Endothelial cell of umbilical vein (primary cell): ENCODE results near the gene PRKG1. TPM values are rescaled to one million over a fixed set of nuclear protein-coding genes. Genes with fewer than 3 reads are reported as not detected.

Source experiments
- BruUV-seq: library from RNA; stranded (reverse); fragments of 400-500 nt; replicated peaks from 2 replicates; lab custom pipeline; 2021; lab: Mats Ljungman, UMichigan
- CTCF ChIA-PET: fragments of 300-600, 350-600 bp; sonication (Branson Sonifier 250); formaldehyde crosslinking; loops from one replicate; lab custom pipeline; 2021; ENCODE audit warnings: antibody characterized with exemption, inconsistent platforms; lab: Charles Lee
- POLR2A ChIA-PET: fragments of 300-600, 350-600 bp; sonication (Branson Sonifier 250); formaldehyde crosslinking; loops from one replicate; lab custom pipeline; 2021; ENCODE audit warnings: antibody characterized with exemption, inconsistent platforms; lab: Charles Lee
- DNase-seq: peaks from one replicate; pipeline ENCODE4 v3.0.0-alpha.2; 2011; ENCODE audit warnings: low read depth, low spot score
- FAIRE-seq: peaks from 2 replicates; lab custom pipeline; 2011; peaks lifted over from hg19 to GRCh38; lab: Jason Lieb, UNC
- H2AFZ ChIP-seq: 2 replicates; pipeline ENCODE4 v1.6.0; 2012; ENCODE audit warnings: low read depth, low read length, control low read depth, inconsistent platforms
- H3K27ac ChIP-seq: 2 replicates; pipeline ENCODE4 v1.5.1; 2011; ENCODE audit warnings: low read depth, mild to moderate bottlenecking, control low read depth, low read length, moderate library complexity; ENCODE audit not compliant: insufficient read depth
- H3K27me3 ChIP-seq, 2 experiments: 2 replicates each; pipeline versions ENCODE4 v1.6.0 to v1.6.1; 2011; ENCODE audit warnings: low read length in 2 of 2, mixed read lengths in 1 of 2; ENCODE audit not compliant: control insufficient read depth in 2 of 2, insufficient read depth in 2 of 2
- H3K36me3 ChIP-seq, 2 experiments: 2 replicates in 1 of 2; 3 replicates in 1 of 2; pipeline ENCODE4 v1.5.1; 2011; ENCODE audit warnings: low read length in 2 of 2, mild to moderate bottlenecking in 1 of 2, moderate library complexity in 1 of 2; ENCODE audit not compliant: control insufficient read depth in 2 of 2, insufficient read depth in 2 of 2; ENCODE audit errors: extremely low read depth in 1 of 2
- H3K4me1 ChIP-seq: 3 replicates; pipeline ENCODE4 v1.5.1; 2011; ENCODE audit warnings: mild to moderate bottlenecking, low read length; ENCODE audit not compliant: control insufficient read depth, insufficient read depth; ENCODE audit errors: extremely low read depth
- H3K4me2 ChIP-seq: 2 replicates; pipeline ENCODE4 v1.6.1; 2011; ENCODE audit warnings: low read length, control low read depth, mixed read lengths; ENCODE audit not compliant: insufficient read depth
- H3K4me3 ChIP-seq, 3 experiments: fragments of 200-600 bp in 1 of 3; sonication (generic), shearing (Covaris generic) in 1 of 3; replicated peaks in 1 of 3; 2 replicates each; pipeline ENCODE4 v1.5.1; 2011 to 2016; ENCODE audit warnings: control low read depth in 3 of 3, low read length in 3 of 3, mild to moderate bottlenecking in 2 of 3, inconsistent platforms in 1 of 3, low read depth in 1 of 3, moderate library complexity in 1 of 3; ENCODE audit not compliant: insufficient read depth in 1 of 3
- H3K79me2 ChIP-seq: 2 replicates; pipeline ENCODE4 v1.6.0; 2012; ENCODE audit warnings: low read length, inconsistent platforms; ENCODE audit not compliant: control insufficient read depth, insufficient read depth
- H3K9ac ChIP-seq: replicated peaks from 2 replicates; pipeline ENCODE3; 2011; ENCODE audit warnings: low read length, control low read depth; ENCODE audit not compliant: insufficient read depth; ENCODE audit errors: extremely low read depth
- H3K9me1 ChIP-seq: replicated peaks from 3 replicates; pipeline ENCODE4 v1.6.0; 2011; ENCODE audit warnings: mild to moderate bottlenecking, low read length; ENCODE audit not compliant: control insufficient read depth, insufficient read depth; ENCODE audit errors: extremely low read depth
- H3K9me3 ChIP-seq: replicated peaks from 2 replicates; pipeline ENCODE4 v1.5.1; 2012; ENCODE audit warnings: low read length, inconsistent platforms; ENCODE audit not compliant: control insufficient read depth, insufficient read depth
- H4K20me1 ChIP-seq: replicated peaks from 2 replicates; pipeline ENCODE3; 2011; ENCODE audit warnings: mild to moderate bottlenecking, low read length; ENCODE audit not compliant: control insufficient read depth, insufficient read depth; ENCODE audit errors: extremely low read depth
- CTCF ChIP-seq, 2 donors: IDR thresholded peaks; 1 replicate in 1 of 2; 2 replicates in 1 of 2; pipeline ENCODE4 v1.5.1; 2011; ENCODE audit warnings: low read length in 2 of 2, mild to moderate bottlenecking in 2 of 2, moderate library complexity in 2 of 2, control low read depth in 1 of 2, inconsistent platforms in 1 of 2, low read depth in 1 of 2; ENCODE audit not compliant: insufficient read depth in 1 of 2; ENCODE audit errors: extremely low read depth in 1 of 2
- EZH2 ChIP-seq: IDR thresholded peaks from 2 replicates; pipeline ENCODE4 v1.6.1; 2012; ENCODE audit warnings: borderline replicate concordance, low read depth, mild to moderate bottlenecking, moderate library complexity, low read length, inconsistent platforms; ENCODE audit not compliant: severe bottlenecking
- FOS ChIP-seq: IDR thresholded peaks from 2 replicates; pipeline ENCODE4 v1.6.1; 2011; ENCODE audit warnings: mild to moderate bottlenecking, low read length, moderate library complexity, borderline replicate concordance; ENCODE audit not compliant: insufficient read depth
- GATA2 ChIP-seq: IDR thresholded peaks from 2 replicates; pipeline ENCODE4 v1.7.0; 2011; ENCODE audit warnings: low read depth, mild to moderate bottlenecking, moderate library complexity, mixed read lengths, low read length; ENCODE audit not compliant: insufficient read length, insufficient read depth
- JUN ChIP-seq: IDR thresholded peaks from 2 replicates; pipeline ENCODE4 v1.6.1; 2011; ENCODE audit warnings: borderline replicate concordance, low read depth; ENCODE audit not compliant: insufficient read length, insufficient read depth
- MYC ChIP-seq: IDR thresholded peaks from one replicate; pipeline ENCODE4 v1.6.1; 2011; ENCODE audit warnings: mild to moderate bottlenecking, low read depth, low read length
- POLR2A ChIP-seq: IDR thresholded peaks from 2 replicates; pipeline ENCODE4 v1.6.1; 2012; ENCODE audit warnings: low read depth, mild to moderate bottlenecking, control low read depth, low read length
- POLR2AphosphoS5 ChIP-seq: IDR thresholded peaks from 2 replicates; pipeline ENCODE4 v1.6.1; 2012; ENCODE audit warnings: low read depth, mild to moderate bottlenecking, control low read depth, low read length, moderate library complexity; ENCODE audit not compliant: insufficient read depth
- dilution Hi-C: fragments of 300-500 bp; cut with MboI; formaldehyde crosslinking; loops from one replicate; pipeline ENCODE4 v1.15.0; 2019; ENCODE audit warnings: low sequenced_read_pairs; ENCODE audit not compliant: extremely low pct_ligation_motif_present
- intact Hi-C: fragments of 100-400 bp; cut with micrococcal nuclease; formaldehyde crosslinking; loops from one replicate; pipeline ENCODE4 v1.10.0; 2022
- polyA plus RNA-seq, 4 experiments: library from polyadenylated mRNA; depleted of rRNA in 3 of 4; stranded (reverse) in 3 of 4; unstranded in 1 of 4; fragments of >200 nt; gene quantifications; 2 replicates each; pipeline versions ENCODE4 v1.2.1 to v1.2.3, GENCODE V29; 2011 to 2012; ENCODE audit warnings: missing spikeins in 1 of 4
- total RNA-seq: library from RNA; stranded (reverse); gene quantifications from 2 replicates; pipeline ENCODE4 v1.2.3, GENCODE V29; 2021
- TF ChIP-seq, protein P1 (sequence below): IDR thresholded peaks from 2 replicates; pipeline ENCODE4 v1.6.1; 2011; ENCODE audit not compliant: insufficient read depth, insufficient read length

Gene PRKG1
- total and polyA plus RNA-seq, 2 donors (not counting 3 experiments of a cell fraction or from before 2014, with no cell fraction given) = 0.01 to 0.18 TPM

DNA sequence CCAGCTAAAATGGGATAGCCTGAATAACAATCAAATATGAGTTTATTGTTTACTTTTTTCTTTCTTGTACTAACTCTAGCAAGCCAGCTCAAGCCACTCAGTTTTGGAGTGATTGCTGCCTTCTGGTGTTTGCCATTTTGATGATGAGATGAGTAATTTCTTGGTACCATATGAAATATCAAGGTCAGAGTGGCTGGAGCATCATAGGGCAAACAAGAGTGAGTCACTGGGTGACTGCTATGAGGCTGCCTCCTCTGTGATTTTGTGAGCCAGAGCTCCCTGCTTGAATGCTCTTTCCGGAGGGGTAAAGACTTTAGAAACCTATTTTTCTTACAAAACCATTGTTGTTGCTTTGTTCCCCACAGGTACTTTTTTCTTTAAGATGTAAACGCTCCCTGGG is 295.6 kb downstream of the PRKG1 start:
- dilution Hi-C loops (no loop called here), intact Hi-C loops (no loop called here)
- Histone ChIP-seq H3K9me1 (no peaks in the 10 kb centered on the region), H3K9me3 (no peaks in the 10 kb centered on the region), H3K4me2 (no peak overlapping the region), H2AFZ (no peak overlapping the region), H3K27me3 (peaks cover 0 to 2% of the 10 kb centered on the region in 2 experiments), H3K79me2 (no peaks in the 10 kb centered on the region), H3K27ac (no peak overlapping the region), H3K4me1 (no peaks in the 10 kb centered on the region), H3K9ac (no peak overlapping the region), H4K20me1 (no peaks in the 10 kb centered on the region), H3K4me3 (no peak overlapping the region), H3K36me3 (no peaks in the 10 kb centered on the region)
- DNase-seq = no peak
- TF ChIP-seq EZH2 (no peak), MYC (no peak)
- BruUV-seq = no TSS peak
- no peak for FAIRE-seq
- POLR2A ChIA-PET = no interaction called here
- CTCF ChIA-PET = interaction anchor here (0.8 to 2.7 kb wide), 5 partner anchors 9 to 53 kb away, joined by 3 to 9 read pairs (median 5); no protein-coding TSS in a partner anchor

- H3K4me1 ChIP-seq = no peaks in the 10 kb centered on the region
- no peak overlapping the region for H3K27ac ChIP-seq
- FAIRE-seq = no peak
- H3K9me1 ChIP-seq = no peaks in the 10 kb centered on the region
- no peaks in the 10 kb centered on the region for H3K36me3 ChIP-seq
- H3K79me2 ChIP-seq = no peaks in the 10 kb centered on the region
- H3K9ac ChIP-seq = no peak overlapping the region
- TF ChIP-seq JUN (no peak), FOS (no peak), GATA2 (no peak), MYC (no peak), CTCF (IDR thresholded peaks at IDR 0.05; ENCODE audit: extremely low read depth in 1 of 2, insufficient read depth in 1 of 2, low read depth in 1 of 2, low read length in 2 of 2) (no peak), POLR2AphosphoS5 (no peak), EZH2 (no peak), POLR2A (no peak)
- TF ChIP-seq, protein P1, sequence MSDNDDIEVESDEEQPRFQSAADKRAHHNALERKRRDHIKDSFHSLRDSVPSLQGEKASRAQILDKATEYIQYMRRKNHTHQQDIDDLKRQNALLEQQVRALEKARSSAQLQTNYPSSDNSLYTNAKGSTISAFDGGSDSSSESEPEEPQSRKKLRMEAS = no peak
- intact Hi-C loops = no loop called here
- no TSS peak for BruUV-seq
- H3K27me3 ChIP-seq = peaks cover 0 to 2% of the 10 kb centered on the region in 2 experiments
- no peak for DNase-seq
- no peaks in the 10 kb centered on the region for H4K20me1 ChIP-seq
- ChIA-PET CTCF (interaction anchor here (2.0 kb wide), 1 partner anchor 18 kb away, joined by 9 read pairs; no protein-coding TSS in a partner anchor), POLR2A (no interaction called here)
- no peak overlapping the region for H3K4me3 ChIP-seq
- H3K9me3 ChIP-seq = no peaks in the 10 kb centered on the region
- no peak overlapping the region for H3K4me2 ChIP-seq
- H2AFZ ChIP-seq = no peak overlapping the region
- dilution Hi-C loops = no loop called here
Observed at GRCh38 chr10:51371743-51372142, 297.5 kb downstream of the PRKG1 start.
